HFFc6 (cell line): ENCODE results near the gene GLI3. TPM values are rescaled to one million over a fixed set of nuclear protein-coding genes. Genes with fewer than 3 reads are reported as not detected.

Experiments
- DNase-seq: peaks from one replicate; pipeline ENCODE4 v3.0.0-alpha.2; 2018
- H3K27ac Mint-ChIP-seq: 2 replicates; pipeline ENCODE4 v1.8.0; 2020; ENCODE audit warnings: mild to moderate bottlenecking, mixed read lengths
- H3K27me3 Mint-ChIP-seq: 2 replicates; pipeline ENCODE4 v1.8.0; 2021; ENCODE audit warnings: mild to moderate bottlenecking, moderate library complexity, mixed read lengths; ENCODE audit not compliant: insufficient read depth
- H3K36me3 Mint-ChIP-seq: 2 replicates; pipeline ENCODE4 v1.8.0; 2021; ENCODE audit warnings: low read depth, mixed read lengths
- H3K4me1 Mint-ChIP-seq: 2 replicates; pipeline ENCODE4 v1.8.0; 2020; ENCODE audit warnings: low read depth, mixed read lengths
- H3K4me3 Mint-ChIP-seq: 2 replicates; pipeline ENCODE4 v1.8.0; 2020; ENCODE audit warnings: mild to moderate bottlenecking, moderate library complexity, mixed read lengths
- H3K9me3 Mint-ChIP-seq: 2 replicates; pipeline ENCODE4 v1.8.0; 2020; ENCODE audit warnings: mild to moderate bottlenecking, mixed read lengths
- CTCF ChIP-seq: fragments of 200-600 bp; sonication (generic); IDR thresholded peaks from 2 replicates; pipeline ENCODE4 v1.5.0; 2021; ENCODE audit warnings: antibody characterized with exemption, mild to moderate bottlenecking
- total RNA-seq, 6 experiments: library from RNA; stranded (reverse); fragmentation: NEBNext Ultra II Directional; extraction: Animal tissue kit (Norgen Biotek cat#: 25700); gene quantifications; 2 replicates in 1 of 6; 3 replicates in 5 of 6; pipeline ENCODE4 v1.2.3, GENCODE V29; 2021

GLI3 gene
- total RNA-seq, 6 experiments from 2014 or later = 12.5 to 23.0 (median 21.7) TPM

GRCh38 chr7:42123716-42124115, 113.3 kb downstream of the GLI3 start:
- H3K27me3 Mint-ChIP-seq = peaks cover 4% of the 10 kb centered on the region; the same call in 1 of the 2 replicates
- TF ChIP-seq CTCF = no peak
- peaks cover 5% of the 10 kb centered on the region; the same call in 1 of the 2 replicates for H3K36me3 Mint-ChIP-seq
- H3K4me1 Mint-ChIP-seq = peaks cover 12% of the 10 kb centered on the region
- H3K4me3 Mint-ChIP-seq = no peak overlapping the region
- no peak for DNase-seq
- H3K9me3 Mint-ChIP-seq = no peaks in the 10 kb centered on the region
- H3K27ac Mint-ChIP-seq = no peak overlapping the region

- peaks cover 5% of the 10 kb centered on the region; the same call in 1 of the 2 replicates for H3K36me3 Mint-ChIP-seq
- H3K27me3 Mint-ChIP-seq = peaks cover 2% of the 10 kb centered on the region; the same call in 1 of the 2 replicates
- DNase-seq = no peak
- H3K9me3 Mint-ChIP-seq = no peaks in the 10 kb centered on the region
- no peak for TF ChIP-seq CTCF
- H3K4me3 Mint-ChIP-seq = no peak overlapping the region
- no peak overlapping the region for H3K27ac Mint-ChIP-seq
- H3K4me1 Mint-ChIP-seq = peaks cover 29% of the 10 kb centered on the region
Observed at GRCh38 chr7:42120191-42120590, 116.8 kb downstream of the GLI3 start.

- no peak overlapping the region for H3K27ac Mint-ChIP-seq
- no peak for TF ChIP-seq CTCF
- no peaks in the 10 kb centered on the region for H3K9me3 Mint-ChIP-seq
- no peak overlapping the region for H3K4me3 Mint-ChIP-seq
- no peak for DNase-seq
- no peaks in the 10 kb centered on the region; the same call in 1 of the 2 replicates for H3K36me3 Mint-ChIP-seq
- no peaks in the 10 kb centered on the region; the same call in 1 of the 2 replicates for H3K27me3 Mint-ChIP-seq
- H3K4me1 Mint-ChIP-seq = peaks cover 29% of the 10 kb centered on the region
Observed at GRCh38 chr7:42117201-42117600, 119.8 kb downstream of the GLI3 start.

- no peaks in the 10 kb centered on the region; the same call in 1 of the 2 replicates for H3K27me3 Mint-ChIP-seq
- no peak for TF ChIP-seq CTCF
- no peaks in the 10 kb centered on the region; the same call in 1 of the 2 replicates for H3K36me3 Mint-ChIP-seq
- no peak overlapping the region for H3K27ac Mint-ChIP-seq
- no peak overlapping the region for H3K4me3 Mint-ChIP-seq
- H3K4me1 Mint-ChIP-seq = peaks cover 29% of the 10 kb centered on the region
- H3K9me3 Mint-ChIP-seq = no peaks in the 10 kb centered on the region
- DNase-seq = no peak
Observed at GRCh38 chr7:42115795-42116194, 121.2 kb downstream of the GLI3 start.

- H3K27me3 Mint-ChIP-seq = no peaks in the 10 kb centered on the region
- H3K4me3 Mint-ChIP-seq = no peak overlapping the region
- no peak for DNase-seq
- no peaks in the 10 kb centered on the region for H3K9me3 Mint-ChIP-seq
- H3K36me3 Mint-ChIP-seq = 0 out of 2 replicates have a peak, but pooled peaks cover 4% of the 10 kb centered on the region
- TF ChIP-seq CTCF = no peak
- H3K4me1 Mint-ChIP-seq = peaks cover 31% of the 10 kb centered on the region
- no peak overlapping the region for H3K27ac Mint-ChIP-seq
Observed at GRCh38 chr7:42110333-42110732, 126.7 kb downstream of the GLI3 start.
